Mesenchymal stem cell (in vitro differentiated cells and primary cell): ENCODE results near the gene ZNF236.
A peak's percentile ranks its signal among the peaks of the same experiment; 100 is the strongest.

Experiments
- DNase-seq: peaks from one replicate; pipeline ENCODE4 v3.0.0-alpha.2; 2013
- H2AFZ ChIP-seq: one replicate; pipeline ENCODE4 v1.6.1; 2013; ENCODE audit warnings: low read depth, mild to moderate bottlenecking, control low read depth, inconsistent platforms, low read length, moderate library complexity
- H2AK5ac ChIP-seq: 2 replicates; pipeline ENCODE4 v1.6.1; 2013; ENCODE audit warnings: low read length, moderate library complexity, mild to moderate bottlenecking, inconsistent platforms; ENCODE audit not compliant: severe bottlenecking
- H2BK120ac ChIP-seq: one replicate; pipeline ENCODE4 v1.6.1; 2013; ENCODE audit warnings: low read depth, mild to moderate bottlenecking, inconsistent platforms, low read length, moderate library complexity
- H2BK12ac ChIP-seq, 2 experiments: one replicate each; pipeline ENCODE4 v1.6.1; 2013; ENCODE audit warnings: inconsistent platforms in 2 of 2, low read length in 2 of 2, mild to moderate bottlenecking in 2 of 2, moderate library complexity in 2 of 2, control low read depth in 1 of 2
- H2BK15ac ChIP-seq: one replicate; pipeline ENCODE4 v1.6.1; 2013; ENCODE audit warnings: mild to moderate bottlenecking, low read depth, inconsistent platforms; ENCODE audit not compliant: poor library complexity, severe bottlenecking
- H2BK5ac ChIP-seq: 2 replicates; pipeline ENCODE4 v1.6.1; 2013; ENCODE audit warnings: low read depth, mild to moderate bottlenecking, low read length, control low read depth, inconsistent platforms; ENCODE audit not compliant: poor library complexity, severe bottlenecking
- H3K14ac ChIP-seq, 2 experiments: one replicate each; pipeline ENCODE4 v1.6.1; 2013; ENCODE audit warnings: inconsistent platforms in 2 of 2, low read length in 2 of 2, control low read depth in 1 of 2, mild to moderate bottlenecking in 1 of 2, moderate library complexity in 1 of 2
- H3K18ac ChIP-seq, 2 experiments: one replicate each; pipeline ENCODE4 v1.6.1; 2013; ENCODE audit warnings: inconsistent platforms in 2 of 2, low read length in 2 of 2, control low read depth in 1 of 2, low read depth in 1 of 2, mild to moderate bottlenecking in 1 of 2
- H3K23ac ChIP-seq, 2 experiments: one replicate each; pipeline ENCODE4 v1.6.1; 2013; ENCODE audit warnings: inconsistent platforms in 2 of 2, low read length in 2 of 2, mild to moderate bottlenecking in 2 of 2, moderate library complexity in 2 of 2, control low read depth in 1 of 2
- H3K27ac ChIP-seq: 2 replicates; pipeline ENCODE4 v1.5.1; 2013; ENCODE audit warnings: mild to moderate bottlenecking, moderate library complexity, low read length, control low read depth, inconsistent platforms; ENCODE audit not compliant: poor library complexity, severe bottlenecking
- H3K27me3 ChIP-seq, 2 experiments: 2 replicates each; pipeline versions ENCODE4 v1.6.1 to v1.7.0; 2013; ENCODE audit warnings: low read length in 2 of 2, mild to moderate bottlenecking in 2 of 2, moderate library complexity in 2 of 2, control low read depth in 1 of 2, inconsistent platforms in 1 of 2; ENCODE audit not compliant: control insufficient read depth in 1 of 2, insufficient read depth in 1 of 2
- H3K36me3 ChIP-seq, 2 experiments: 2 replicates each; pipeline versions ENCODE4 v1.6.1 to v1.7.0; 2013; ENCODE audit warnings: low read length in 2 of 2, control low read depth in 1 of 2, inconsistent platforms in 1 of 2, low read depth in 1 of 2, mild to moderate bottlenecking in 1 of 2; ENCODE audit not compliant: insufficient read depth in 2 of 2, control insufficient read depth in 1 of 2
- H3K4ac ChIP-seq, 2 experiments: one replicate each; pipeline ENCODE4 v1.6.1; 2013; ENCODE audit warnings: inconsistent platforms in 2 of 2, low read length in 2 of 2, mild to moderate bottlenecking in 2 of 2, moderate library complexity in 2 of 2, control low read depth in 1 of 2, low read depth in 1 of 2
- H3K4me1 ChIP-seq: 2 replicates; pipeline ENCODE4 v1.6.1; 2013; ENCODE audit warnings: low read depth, low read length, control low read depth; ENCODE audit not compliant: control insufficient read depth, insufficient read depth
- H3K4me2 ChIP-seq: 2 replicates; pipeline ENCODE4 v1.6.1; 2013; ENCODE audit warnings: low read length, mild to moderate bottlenecking, inconsistent platforms; ENCODE audit not compliant: poor library complexity, severe bottlenecking
- H3K4me3 ChIP-seq, 2 experiments: 2 replicates each; pipeline versions ENCODE4 v1.5.1 to v1.7.0; 2013; ENCODE audit warnings: low read length in 2 of 2, mild to moderate bottlenecking in 2 of 2, control low read depth in 1 of 2, low read depth in 1 of 2; ENCODE audit not compliant: insufficient read depth in 1 of 2
- H3K79me1 ChIP-seq: replicated peaks from 2 replicates; pipeline ENCODE4 v1.6.1; 2013; ENCODE audit warnings: mild to moderate bottlenecking, control low read depth, low read length, inconsistent platforms; ENCODE audit not compliant: poor library complexity, severe bottlenecking
- H3K9ac ChIP-seq: 2 replicates; pipeline ENCODE4 v1.7.0; 2013; ENCODE audit warnings: mild to moderate bottlenecking, low read length, moderate library complexity
- H3K9me3 ChIP-seq: 2 replicates; pipeline ENCODE4 v1.7.0; 2013; ENCODE audit warnings: mild to moderate bottlenecking, low read length; ENCODE audit not compliant: control insufficient read depth
- H4K8ac ChIP-seq: one replicate; pipeline ENCODE4 v1.6.1; 2013; ENCODE audit warnings: inconsistent platforms, mild to moderate bottlenecking, low read length, moderate library complexity
- H4K91ac ChIP-seq: one replicate; pipeline ENCODE4 v1.6.1; 2013; ENCODE audit warnings: mild to moderate bottlenecking, low read length, inconsistent platforms
- WGBS: methylation state at CpG from one replicate; pipeline ENCODE4 v1.1.7; 2013; ENCODE audit warnings: mixed read lengths; 5-methylcytosine and 5-hydroxymethylcytosine counted together

ZNF236 gene

GRCh38 chr18:76927223-76927725 is 104.9 kb downstream of the ZNF236 start:
- DNase-seq = no peak
- H2BK120ac ChIP-seq = no peak overlapping the region
- H3K9ac ChIP-seq = no peak overlapping the region
- no peak overlapping the region for H4K91ac ChIP-seq
- H3K18ac ChIP-seq = no peak overlapping the region
- no peaks in the 10 kb centered on the region for H3K9me3 ChIP-seq
- H2BK15ac ChIP-seq = no peak overlapping the region
- no peak overlapping the region for H2AFZ ChIP-seq
- H3K4me3 ChIP-seq = no peak overlapping the region
- no peak overlapping the region for H3K27ac ChIP-seq
- H3K36me3 ChIP-seq = peaks cover 27 to 78% of the 10 kb centered on the region in 2 experiments
- no peak overlapping the region for H3K14ac ChIP-seq
- H2BK5ac ChIP-seq = no peak overlapping the region
- H3K4me2 ChIP-seq = no peak overlapping the region
- no peaks in the 10 kb centered on the region for H3K27me3 ChIP-seq
- H4K8ac ChIP-seq = no peak overlapping the region
- H3K23ac ChIP-seq = no peak overlapping the region
- H3K4ac ChIP-seq = no peak overlapping the region
- no peak overlapping the region for H2AK5ac ChIP-seq
- H2BK12ac ChIP-seq = no peak overlapping the region
- peaks cover 20% of the 10 kb centered on the region for H3K79me1 ChIP-seq
- 97% methylated on average over 6 of the region's 6 CpGs for WGBS
- no peaks in the 10 kb centered on the region for H3K4me1 ChIP-seq

GRCh38 chr18:76928179-76928868 is 106.0 kb downstream of the ZNF236 start:
- Histone ChIP-seq H3K9me3 (no peaks in the 10 kb centered on the region), H3K23ac (no peak overlapping the region), H3K4me2 (no peak overlapping the region), H3K4ac (no peak overlapping the region), H2BK120ac (no peak overlapping the region), H3K9ac (no peak overlapping the region), H3K18ac (no peak overlapping the region), H2BK12ac (no peak overlapping the region), H3K4me1 (no peaks in the 10 kb centered on the region), H3K4me3 (no peak overlapping the region), H2AFZ (no peak overlapping the region), H3K14ac (no peak overlapping the region), H2AK5ac (no peak overlapping the region), H4K91ac (no peak overlapping the region), H2BK15ac (no peak overlapping the region), H3K27ac (no peak overlapping the region), H3K79me1 (peaks cover 26% of the 10 kb centered on the region), H3K36me3 (peaks cover 35 to 74% of the 10 kb centered on the region in 2 experiments), H4K8ac (no peak overlapping the region), H2BK5ac (no peak overlapping the region), H3K27me3 (no peaks in the 10 kb centered on the region)
- WGBS = 97% methylated on average over 4 of the region's 9 CpGs
- no peak for DNase-seq

- no peak overlapping the region for H2AFZ ChIP-seq
- no peaks in the 10 kb centered on the region for H3K27me3 ChIP-seq
- 93% methylated on average over 4 of the region's 6 CpGs for WGBS
- H3K4me1 ChIP-seq = no peaks in the 10 kb centered on the region
- H4K91ac ChIP-seq = no peak overlapping the region
- no peak for DNase-seq
- H3K9ac ChIP-seq = no peak overlapping the region
- H3K9me3 ChIP-seq = no peaks in the 10 kb centered on the region
- no peak overlapping the region for H2BK15ac ChIP-seq
- no peak overlapping the region for H2BK120ac ChIP-seq
- H3K36me3 ChIP-seq = peaks cover 27 to 58% of the 10 kb centered on the region in 2 experiments
- H3K18ac ChIP-seq = no peak overlapping the region
- H2AK5ac ChIP-seq = no peak overlapping the region
- H3K4ac ChIP-seq = no peak overlapping the region
- no peak overlapping the region for H3K4me3 ChIP-seq
- H3K23ac ChIP-seq = no peak overlapping the region
- no peak overlapping the region for H3K4me2 ChIP-seq
- H3K14ac ChIP-seq = no peak overlapping the region
- no peak overlapping the region for H2BK12ac ChIP-seq
- H2BK5ac ChIP-seq = no peak overlapping the region
- peaks cover 18% of the 10 kb centered on the region for H3K79me1 ChIP-seq
- no peak overlapping the region for H3K27ac ChIP-seq
- H4K8ac ChIP-seq = no peak overlapping the region
Observed at GRCh38 chr18:76931171-76931570, 108.8 kb downstream of the ZNF236 start.

- 91% methylated on average over 11 of the region's 11 CpGs for WGBS
Observed at GRCh38 chr18:76932026-76932819, 109.9 kb downstream of the ZNF236 start.

More at GRCh38 chr18:76932026-76932819, 109.9 kb downstream of the ZNF236 start:
- Histone ChIP-seq H3K4me1 (no peaks in the 10 kb centered on the region), H2AFZ (no peak overlapping the region), H4K91ac (no peak overlapping the region), H3K4me3 (peak overlapping the region in 1 of 2 experiments; percentile 43), H3K27me3 (no peaks in the 10 kb centered on the region), H2BK5ac (no peak overlapping the region), H3K4ac (no peak overlapping the region), H3K4me2 (no peak overlapping the region), H3K14ac (no peak overlapping the region), H2AK5ac (no peak overlapping the region), H3K79me1 (peaks cover 18% of the 10 kb centered on the region), H3K18ac (no peak overlapping the region), H3K27ac (no peak overlapping the region), H3K9ac (peak overlapping the region; percentile 66), H4K8ac (no peak overlapping the region), H3K9me3 (no peaks in the 10 kb centered on the region), H3K23ac (no peak overlapping the region), H2BK12ac (no peak overlapping the region), H2BK15ac (no peak overlapping the region), H3K36me3 (peaks cover 27 to 61% of the 10 kb centered on the region in 2 experiments), H2BK120ac (no peak overlapping the region)
- no peak for DNase-seq
